Stimulated activated naive CD8-positive, alpha-beta T cell treated with anti-CD3 and anti-CD28 coated beads, Interleukin-15, Interleukin-2, amounts not matched to agents 100 U/mL and 50 U/mL, for 24 hours (primary cell): Measurements from ENCODE around the gene KIF1A.
"Not testable (repeated sequence)": the region's sequence is repeated elsewhere in the genome, so short reads cannot be mapped to it uniquely, and the experiment has no call there.

Experiments used
- ATAC-seq: fragments of 150-1000 bp; cut with Tn5 transposase; one replicate; pipeline ENCODE4 v1.10.0; 2021
- DNase-seq: peaks from one replicate; pipeline ENCODE4 v3.0.0; 2021

Gene KIF1A

GRCh38 chr2:240687045-240687740 is 132.8 kb downstream of the KIF1A start:
- ATAC-seq (no peak), DNase-seq (no peak)

DNA sequence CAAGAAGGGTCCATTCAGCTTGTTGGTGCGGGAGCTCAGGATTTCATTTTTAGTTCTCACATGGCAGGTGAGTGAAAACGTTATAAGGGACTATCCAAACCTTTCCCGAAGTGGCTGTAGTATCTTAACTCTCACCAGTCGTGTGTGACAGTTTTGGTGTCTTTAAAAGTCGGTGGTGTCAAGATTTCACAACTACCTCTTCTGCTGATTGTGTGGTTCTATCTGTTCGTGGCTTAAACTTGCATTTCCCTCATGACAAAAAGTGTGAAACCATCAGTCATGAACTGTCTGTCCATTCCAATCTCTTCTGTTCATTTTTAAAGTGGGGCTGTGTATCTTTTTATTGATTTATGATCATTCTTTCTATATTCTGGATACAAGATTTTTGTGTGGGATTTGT is 133.6 kb downstream of the KIF1A start:
- ATAC-seq: no peak

DNA sequence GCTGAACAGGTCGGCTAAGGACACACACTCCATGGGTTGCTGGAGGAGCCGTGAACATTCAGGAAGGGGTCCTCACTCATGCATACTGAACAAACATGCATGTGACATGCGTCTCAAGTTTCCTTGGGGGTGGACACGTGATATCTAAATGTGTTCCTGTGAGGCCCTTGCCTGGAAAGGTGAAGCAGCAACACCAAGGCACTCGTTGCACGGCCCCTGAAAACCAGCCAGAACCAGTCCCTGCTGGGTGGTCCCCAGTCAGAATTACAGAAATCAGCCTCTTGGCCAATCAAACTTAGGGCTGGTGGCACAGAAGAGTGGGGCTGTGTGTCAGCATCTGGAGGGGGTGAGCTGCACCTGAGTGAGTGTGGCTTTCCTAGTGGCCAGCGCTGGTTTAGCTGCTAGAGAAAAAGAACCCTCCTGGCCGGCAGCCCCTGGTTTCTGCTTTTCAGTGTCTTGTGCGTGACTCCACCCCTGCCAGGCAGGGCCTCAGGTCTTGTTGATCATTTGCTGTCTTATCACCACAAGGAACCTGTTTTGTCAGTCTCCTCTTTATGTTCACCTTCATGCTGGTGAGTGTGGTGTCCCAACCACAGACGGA is 134.1 kb downstream of the KIF1A start:
- no peak for ATAC-seq
- no peak for DNase-seq

More for the DNA sequence above, 133.6 kb downstream of the KIF1A start:
- no peak for DNase-seq

- DNase-seq, ATAC-seq: not testable (repeated sequence)
Measured at GRCh38 chr2:240683980-240684728, 135.9 kb downstream of the KIF1A start.

DNA sequence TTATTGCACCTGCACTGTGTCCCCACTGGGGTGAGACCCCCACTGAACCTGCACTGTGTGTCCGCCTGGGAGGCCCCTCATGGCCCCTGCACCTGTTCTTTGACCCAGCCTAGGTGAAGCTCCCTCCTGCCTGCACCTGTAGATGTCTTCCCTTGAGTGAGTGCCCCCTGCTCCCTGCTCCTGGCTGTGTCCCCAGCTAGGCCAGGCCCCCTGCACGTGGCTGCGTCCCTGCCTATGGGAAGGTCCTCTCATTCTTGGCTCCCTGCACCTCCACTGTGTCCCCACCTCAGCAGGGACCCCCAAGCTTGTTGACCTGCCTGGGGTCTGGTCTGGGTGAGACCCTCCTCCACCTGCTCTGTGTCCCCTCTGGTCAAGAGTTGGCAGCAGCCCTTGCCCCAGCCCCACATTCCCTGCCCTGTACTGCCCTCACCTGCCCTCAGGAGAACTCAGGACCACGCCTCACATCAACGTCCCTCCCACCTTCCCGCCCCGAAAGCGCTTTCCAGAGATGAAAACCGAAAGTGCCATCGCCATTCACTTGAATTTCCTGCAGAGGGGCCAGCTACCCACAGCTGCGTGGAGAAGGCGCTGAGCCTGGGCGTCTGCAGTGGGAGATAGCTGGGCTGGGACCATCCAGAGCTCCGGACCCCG is 136.6 kb downstream of the KIF1A start:
- not testable (repeated sequence) for DNase-seq, ATAC-seq

DNA sequence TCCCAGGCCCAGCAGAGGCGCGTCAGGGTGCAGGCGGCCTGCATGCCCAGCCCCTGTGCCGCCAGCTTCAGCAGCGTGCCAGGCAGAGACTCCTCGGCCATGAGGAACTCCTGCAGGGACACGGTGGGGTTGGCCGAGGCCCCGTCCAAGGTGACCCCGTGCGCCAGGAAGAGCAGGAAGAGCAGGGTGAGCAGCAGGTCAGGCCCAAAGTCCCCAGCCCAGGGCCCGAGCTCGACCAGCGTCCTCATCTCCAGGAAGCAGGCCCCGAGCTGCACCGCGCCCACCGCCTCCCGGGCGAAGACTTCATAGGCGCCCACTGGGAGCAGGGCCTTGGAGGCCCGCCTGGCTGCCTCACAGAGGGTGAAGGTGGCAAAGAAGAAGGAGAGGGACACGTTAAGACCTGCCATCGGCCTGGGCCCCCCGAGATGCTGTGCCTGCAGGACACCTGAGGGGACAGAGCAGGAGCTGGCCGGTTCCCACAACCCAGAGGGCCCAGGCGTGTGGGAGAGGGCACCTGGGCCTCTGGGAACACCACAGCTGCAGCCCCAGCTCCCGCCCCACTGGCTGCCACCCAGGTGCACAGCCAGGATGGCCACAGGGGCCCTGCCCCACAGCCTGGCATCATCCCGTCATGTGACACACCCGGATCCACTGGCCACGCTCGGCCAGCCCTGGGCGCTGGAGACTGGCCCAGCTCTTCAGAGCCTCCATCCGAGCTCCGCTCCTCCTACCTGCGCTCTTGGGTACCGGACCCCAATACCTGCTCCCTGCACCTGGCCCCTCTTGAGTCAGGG is 137.4 kb downstream of the KIF1A start, which contains the start of gene AQP12B:
Gene AQP12B, minus strand, starts transcription at position 455 of the 794 bp plus-strand sequence. Its CDS starts 48 bp downstream, at position 407.
- not testable (repeated sequence) for DNase-seq, ATAC-seq

DNA sequence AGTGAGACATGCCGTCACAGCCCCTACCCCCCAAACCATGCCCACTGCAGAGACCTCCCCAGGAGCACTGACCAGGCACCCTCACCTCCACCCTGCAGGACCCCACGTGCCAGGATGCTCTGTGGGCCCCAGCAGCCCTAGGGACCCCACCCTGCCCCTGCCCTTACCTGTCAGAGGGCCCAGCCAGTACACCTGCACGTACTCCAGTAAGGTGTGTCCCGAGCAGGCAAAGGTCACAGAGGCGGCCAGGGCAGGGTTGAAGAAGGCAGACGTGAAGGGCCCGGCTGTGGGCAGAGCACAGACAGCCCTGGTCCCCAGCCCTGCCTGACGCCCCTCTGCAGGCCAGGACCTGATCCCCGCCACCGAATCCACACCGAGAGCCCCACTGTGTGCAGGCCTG is 139.8 kb downstream of the KIF1A start:
- not testable (repeated sequence) for DNase-seq

GRCh38 chr2:240678909-240679308 is 141.1 kb downstream of the KIF1A start:
- DNase-seq: not testable (repeated sequence)

More for the DNA sequence above, 139.8 kb downstream of the KIF1A start:
- ATAC-seq: not testable (repeated sequence)

GRCh38 chr2:240678043-240678442 is 142.0 kb downstream of the KIF1A start:
- ATAC-seq, DNase-seq: not testable (repeated sequence)

More at GRCh38 chr2:240678909-240679308, 141.1 kb downstream of the KIF1A start:
- not testable (repeated sequence) for ATAC-seq

- not testable (repeated sequence) for ATAC-seq, DNase-seq
Measured at GRCh38 chr2:240675345-240675744, 144.7 kb downstream of the KIF1A start.

GRCh38 chr2:240674461-240675184 is 145.4 kb downstream of the KIF1A start:
- DNase-seq, ATAC-seq: not testable (repeated sequence)

GRCh38 chr2:240672701-240673190 is 147.3 kb downstream of the KIF1A start:
- DNase-seq (no peak), ATAC-seq (no peak)

GRCh38 chr2:240672076-240672700 is 147.8 kb downstream of the KIF1A start:
- DNase-seq (no peak), ATAC-seq (no peak)

DNA sequence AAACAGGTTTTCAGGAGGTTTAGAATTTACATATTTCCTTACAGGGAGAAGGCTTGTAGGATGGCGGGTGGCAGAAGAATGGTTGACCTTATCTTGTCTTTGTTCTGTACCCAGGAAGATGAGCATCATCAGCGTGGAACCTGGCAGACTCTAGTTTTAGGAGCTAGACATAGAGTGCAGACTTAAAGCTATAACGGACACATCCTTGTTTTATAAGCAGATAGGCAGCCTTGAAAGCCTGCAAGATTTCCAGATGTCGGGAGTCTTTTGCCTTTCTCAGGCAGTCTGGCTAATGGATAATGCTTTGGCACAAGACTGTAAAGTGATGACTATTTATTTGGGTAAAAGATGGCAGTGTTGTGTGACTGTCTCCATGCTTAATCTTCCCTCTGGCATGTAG is 149.1 kb downstream of the KIF1A start:
- ATAC-seq (no peak), DNase-seq (no peak)

DNA sequence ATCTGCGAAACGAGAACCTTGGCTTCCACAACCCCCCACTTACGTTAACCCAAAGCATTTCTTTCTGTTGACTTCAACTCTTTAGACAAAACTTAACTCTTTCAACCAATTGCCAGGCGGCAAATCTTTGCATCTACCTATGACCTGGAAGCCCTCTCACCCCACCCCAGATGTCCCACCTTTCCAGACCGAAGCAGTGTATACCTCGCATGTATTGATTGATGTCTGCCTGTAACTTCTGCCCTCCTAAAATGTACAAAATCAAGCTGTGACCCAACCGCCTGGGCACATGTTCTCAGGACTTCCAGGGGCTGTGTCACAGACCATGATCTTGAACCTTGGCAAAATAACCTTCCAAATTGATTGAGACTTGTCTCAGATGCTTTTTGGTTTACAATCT is 149.6 kb downstream of the KIF1A start:
- no peak for DNase-seq
- no peak for ATAC-seq

GRCh38 chr2:240664622-240665021 is 155.4 kb downstream of the KIF1A start:
- ATAC-seq: no peak
- DNase-seq: no peak
